Brain pericyte (primary cell): ENCODE results near the gene EPS8L2.
A peak's percentile ranks its signal among the peaks of the same experiment; 100 is the strongest.
"Not testable (repeated sequence)": the region's sequence is repeated elsewhere in the genome, so short reads cannot be mapped to it uniquely, and the experiment has no call there.

Experiments used
- DNase-seq: peaks from one replicate; pipeline ENCODE4 v3.0.0-alpha.2; 2012; ENCODE audit warnings: low read depth, low spot score

Gene EPS8L2

GRCh38 chr11:689625-690024, 16.4 kb upstream of the EPS8L2 start:
- DNase-seq, result peak; percentile 65

DNA sequence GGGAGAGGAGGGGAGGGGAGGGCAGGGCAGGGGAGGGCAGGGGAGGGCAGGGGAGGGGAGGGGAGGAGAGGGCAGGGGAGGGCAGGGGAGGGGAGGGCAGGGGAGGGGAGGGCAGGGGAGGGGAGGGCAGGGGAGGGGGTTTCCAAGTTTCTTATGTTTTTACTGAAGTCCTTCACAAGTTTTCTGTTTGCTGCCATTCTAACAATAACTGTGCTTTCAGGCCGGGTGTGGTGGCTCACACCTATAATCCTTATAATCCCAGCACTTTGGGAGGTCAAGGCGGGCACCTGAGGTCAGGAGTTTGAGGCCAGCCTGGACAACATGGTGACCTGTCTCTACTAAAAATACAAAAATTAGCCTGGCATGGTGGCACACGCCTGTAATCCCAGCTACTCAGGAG, 15.8 kb upstream of the EPS8L2 start:
- DNase-seq, result not testable (repeated sequence)

DNA sequence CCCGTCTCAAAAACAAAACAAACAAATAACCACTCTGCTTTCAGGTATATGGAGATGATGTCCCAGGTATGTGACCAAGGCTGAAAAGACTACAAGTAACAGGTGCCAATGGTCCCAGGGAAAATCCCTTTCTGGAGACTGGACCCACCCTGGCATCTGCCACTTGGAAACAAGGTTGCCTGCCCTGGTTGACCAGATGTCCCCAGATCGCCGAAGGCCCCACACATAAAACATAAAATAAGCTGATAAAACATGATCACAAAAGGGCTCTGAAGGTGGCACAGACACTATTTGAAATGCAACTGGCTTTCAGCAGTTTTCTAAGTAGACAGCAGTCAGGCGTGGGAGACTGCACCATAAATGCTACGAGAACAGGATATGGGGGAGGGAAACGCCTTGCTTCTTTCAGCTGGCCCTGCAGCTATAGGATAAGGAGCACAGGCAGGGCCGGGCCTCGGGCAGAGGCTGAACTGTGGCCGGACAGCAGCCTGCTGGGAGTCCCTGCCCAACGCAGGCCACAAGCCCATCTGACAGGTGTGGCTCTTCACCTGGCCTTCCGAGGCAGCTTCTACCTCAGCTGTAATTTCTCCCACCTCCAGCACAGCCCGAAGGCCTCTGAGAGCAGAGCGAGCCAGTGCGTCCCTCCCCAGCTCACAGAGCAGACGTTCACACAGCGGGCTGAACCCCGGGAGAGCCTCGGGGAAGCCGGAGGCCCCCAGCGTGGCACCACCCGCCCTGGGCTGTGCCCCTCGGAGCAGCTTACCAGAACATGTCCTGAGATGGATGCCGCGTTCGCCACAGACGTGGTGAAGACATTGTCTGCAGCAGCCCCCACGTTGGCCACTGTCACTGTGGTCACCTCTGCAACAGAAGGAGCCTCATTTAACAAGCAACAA, 15.0 kb upstream of the EPS8L2 start:
- DNase-seq, result no peak

GRCh38 chr11:691710-692590, 14.1 kb upstream of the EPS8L2 start:
- no peak for DNase-seq

GRCh38 chr11:692824-693414, 13.1 kb upstream of the EPS8L2 start:
- no peak for DNase-seq

DNA sequence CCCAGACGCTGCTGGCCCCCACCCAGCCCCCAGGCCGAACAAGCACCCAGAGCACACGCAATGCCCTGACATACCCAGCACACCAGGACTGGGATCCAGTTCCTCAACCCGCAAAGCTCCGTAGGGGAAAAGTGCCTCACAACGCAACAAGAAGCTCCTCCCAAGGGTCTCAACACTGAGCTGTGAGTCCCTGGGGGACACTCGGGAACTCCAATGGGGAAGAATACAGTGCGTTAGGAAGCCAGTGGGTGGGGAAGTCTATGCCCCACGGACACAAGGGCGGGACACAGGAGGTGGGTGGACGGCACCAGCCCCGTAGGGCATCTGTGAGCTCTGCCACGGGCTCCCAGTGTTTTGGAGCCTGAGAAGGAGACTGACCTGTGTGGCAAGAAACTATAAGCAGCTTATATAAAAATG, 12.6 kb upstream of the EPS8L2 start:
- DNase-seq, result no peak

GRCh38 chr11:693887-694562, 12.0 kb upstream of the EPS8L2 start:
- DNase-seq, result no peak

GRCh38 chr11:694563-695287, 11.3 kb upstream of the EPS8L2 start, which contains the start of gene DEAF1:
Gene DEAF1 (minus strand): TSS chr11:695222. CDS start chr11:695047, 175 bp downstream.
- DNase-seq, result peak; percentile 96

- no peak for DNase-seq
Observed at GRCh38 chr11:695288-695537, 10.8 kb upstream of the EPS8L2 start.

GRCh38 chr11:695538-696248, 10.3 kb upstream of the EPS8L2 start, which contains the start of gene TMEM80:
Gene TMEM80 (plus strand): TSS chr11:695816. CDS start chr11:695828, 12 bp downstream.
- DNase-seq, result peak; percentile 95

GRCh38 chr11:696955-697491, 9.0 kb upstream of the EPS8L2 start:
- DNase-seq, result no peak

GRCh38 chr11:697811-698311, 8.2 kb upstream of the EPS8L2 start:
- no peak for DNase-seq

DNA sequence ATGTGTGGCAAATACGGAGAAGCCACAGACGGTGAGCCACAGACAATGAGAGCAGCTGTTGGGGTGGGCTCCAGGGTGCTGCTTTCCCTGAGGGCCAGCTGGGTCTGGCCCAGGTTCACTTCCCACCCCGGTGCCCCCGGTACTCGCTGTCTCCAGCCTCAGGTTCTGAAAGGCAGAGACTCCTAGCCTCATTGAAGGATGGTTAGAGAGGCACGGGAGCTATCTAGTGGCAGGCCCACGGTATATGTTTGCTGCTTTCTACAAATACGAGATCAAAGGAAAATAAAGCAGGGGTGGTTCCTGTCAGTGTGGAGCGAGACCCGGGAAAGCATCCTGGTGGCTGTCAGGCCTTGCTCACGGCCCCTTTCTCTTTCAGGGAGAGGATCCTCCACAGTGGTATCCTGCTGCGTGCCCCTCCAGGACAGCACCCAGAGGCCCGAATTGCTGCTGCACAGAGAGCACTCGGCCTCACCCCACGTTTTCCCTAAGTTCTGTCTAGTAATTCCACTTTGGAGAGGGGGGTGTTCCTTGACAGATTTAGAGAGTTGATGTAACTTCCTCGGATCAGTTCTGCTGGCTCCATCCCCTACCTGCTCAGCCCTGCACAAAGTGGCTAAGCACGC, 7.4 kb upstream of the EPS8L2 start:
- no peak for DNase-seq

DNA sequence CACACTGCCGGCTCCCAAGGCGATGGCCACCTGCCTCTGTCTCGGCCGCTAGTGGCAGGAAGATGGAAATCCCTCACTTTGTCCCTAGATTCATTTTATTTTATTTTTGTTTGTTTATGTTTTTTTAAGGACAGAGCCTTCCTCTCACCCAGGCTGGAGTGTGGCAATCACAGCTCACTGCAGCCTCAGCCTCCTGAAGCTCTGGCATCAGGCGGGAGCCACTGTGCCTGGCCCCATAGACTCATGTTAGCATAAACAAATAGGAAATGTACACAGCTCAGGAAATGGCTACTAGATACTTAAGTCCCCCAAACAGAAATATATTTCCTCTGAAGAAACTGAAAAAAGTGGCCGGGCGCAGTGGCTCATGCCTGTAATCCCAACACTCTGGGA, 6.9 kb upstream of the EPS8L2 start:
- DNase-seq, result no peak

GRCh38 chr11:699753-700152, 6.3 kb upstream of the EPS8L2 start:
- no peak for DNase-seq

DNA sequence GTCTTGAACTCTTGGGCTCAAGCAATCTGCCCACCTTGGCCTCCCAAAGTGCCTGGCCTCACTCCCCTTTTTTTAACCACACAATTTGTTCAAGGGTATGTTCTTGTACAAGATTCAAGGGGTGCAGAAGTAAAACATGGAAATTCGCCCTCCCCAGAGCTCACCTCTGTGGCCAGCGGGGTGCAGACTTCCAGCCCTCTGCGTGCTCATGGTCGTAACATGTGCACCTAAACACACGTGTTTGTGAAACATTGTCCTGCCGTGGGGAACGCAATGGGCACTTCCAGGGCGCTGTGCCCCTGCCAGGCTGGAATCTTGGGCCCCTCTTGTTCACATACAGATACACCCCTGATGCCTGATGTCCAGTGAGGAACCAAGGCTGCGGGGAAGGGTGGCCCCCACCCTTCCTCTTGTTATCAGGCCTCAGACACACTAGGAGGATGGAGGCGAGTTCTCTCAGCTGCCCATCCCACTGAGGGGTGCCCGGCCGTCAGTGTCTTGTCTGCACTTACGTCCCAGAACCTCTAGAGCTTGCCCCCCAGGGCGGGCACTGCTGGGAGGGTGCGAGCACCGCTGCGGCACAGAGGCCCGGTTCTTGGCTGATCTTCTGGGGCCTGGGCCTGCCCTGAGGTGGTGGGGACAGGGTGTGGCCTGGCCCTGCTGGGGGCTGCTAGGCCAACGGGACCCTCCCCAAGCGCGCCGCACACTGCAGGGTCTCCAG, 4.1 kb upstream of the EPS8L2 start:
- no peak for DNase-seq

DNA sequence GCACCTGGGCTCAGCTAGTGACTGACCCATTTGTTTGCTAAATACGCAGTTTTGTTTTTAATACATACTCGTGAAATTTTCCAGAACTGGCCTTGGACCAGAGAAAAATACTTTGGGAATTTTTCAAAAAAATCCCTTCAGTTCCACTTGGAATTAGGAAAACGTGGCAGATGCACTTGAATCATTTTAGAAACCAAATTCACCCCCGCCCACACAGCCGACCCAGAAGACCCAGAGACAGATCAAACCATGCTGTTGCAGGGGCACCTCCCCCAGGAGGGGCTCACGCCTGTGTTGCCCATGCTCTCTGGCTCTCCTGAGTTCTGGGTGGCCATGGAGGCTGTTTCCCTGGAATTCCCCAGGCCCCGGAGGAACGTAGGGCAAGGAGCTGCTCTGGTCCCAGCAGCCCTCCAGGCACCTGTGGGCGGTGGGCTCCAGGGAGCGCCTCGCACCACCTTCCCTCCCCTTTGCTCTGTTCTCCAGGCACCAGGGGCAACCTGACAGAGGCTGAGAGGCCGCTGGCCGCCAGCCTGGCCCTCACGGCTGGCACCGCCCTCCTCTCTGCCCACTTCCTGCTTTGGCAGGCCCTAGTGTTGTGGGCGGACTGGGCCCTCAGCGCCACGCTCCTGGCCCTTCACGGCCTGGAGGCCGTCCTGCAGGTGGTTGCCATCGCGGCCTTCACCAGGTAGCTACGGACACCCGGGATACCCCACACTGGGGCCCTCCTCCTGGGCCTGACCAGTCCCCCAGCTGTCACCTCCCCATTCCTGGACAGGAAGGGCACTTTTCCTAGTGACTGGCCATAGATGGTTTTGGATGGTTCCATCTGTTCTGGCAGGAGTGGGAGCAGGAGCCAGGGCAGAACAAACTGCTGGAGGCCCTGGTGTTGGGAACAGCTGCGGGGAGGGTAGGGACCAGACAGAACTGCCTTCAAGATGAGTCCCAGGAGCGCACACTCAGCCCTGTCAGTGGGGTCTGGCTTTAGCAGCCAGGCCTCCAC, 3.3 kb upstream of the EPS8L2 start:
- DNase-seq, result no peak

DNA sequence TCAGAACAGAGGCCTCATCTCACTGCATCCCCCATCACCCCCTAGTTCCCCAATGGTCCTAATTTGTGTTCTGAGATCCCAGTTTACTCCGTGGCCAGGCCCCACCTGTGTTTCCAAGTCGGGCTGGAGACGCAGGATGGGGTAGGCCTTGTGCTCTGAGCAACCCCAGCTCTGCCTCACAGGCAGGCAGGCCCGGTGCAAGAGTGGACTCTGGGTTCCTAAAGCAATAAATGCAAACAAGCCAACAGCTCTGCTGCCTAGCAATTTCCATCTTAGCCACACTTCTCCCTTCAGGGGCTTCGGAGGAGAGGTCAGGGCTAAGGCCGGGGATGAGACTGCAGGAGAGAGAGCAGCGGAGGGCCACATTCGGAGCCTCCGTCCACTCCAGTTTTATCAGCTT, 2.5 kb upstream of the EPS8L2 start:
- DNase-seq, result no peak
